GM19099 (cell line): ENCODE results near the gene DPP6.

Experiments
- POLR2A ChIP-seq: IDR thresholded peaks from 3 replicates; pipeline ENCODE4 v1.6.1; 2011; ENCODE audit warnings: low read depth; ENCODE audit not compliant: insufficient read length; ENCODE audit errors: extremely low read depth

Gene DPP6

DNA sequence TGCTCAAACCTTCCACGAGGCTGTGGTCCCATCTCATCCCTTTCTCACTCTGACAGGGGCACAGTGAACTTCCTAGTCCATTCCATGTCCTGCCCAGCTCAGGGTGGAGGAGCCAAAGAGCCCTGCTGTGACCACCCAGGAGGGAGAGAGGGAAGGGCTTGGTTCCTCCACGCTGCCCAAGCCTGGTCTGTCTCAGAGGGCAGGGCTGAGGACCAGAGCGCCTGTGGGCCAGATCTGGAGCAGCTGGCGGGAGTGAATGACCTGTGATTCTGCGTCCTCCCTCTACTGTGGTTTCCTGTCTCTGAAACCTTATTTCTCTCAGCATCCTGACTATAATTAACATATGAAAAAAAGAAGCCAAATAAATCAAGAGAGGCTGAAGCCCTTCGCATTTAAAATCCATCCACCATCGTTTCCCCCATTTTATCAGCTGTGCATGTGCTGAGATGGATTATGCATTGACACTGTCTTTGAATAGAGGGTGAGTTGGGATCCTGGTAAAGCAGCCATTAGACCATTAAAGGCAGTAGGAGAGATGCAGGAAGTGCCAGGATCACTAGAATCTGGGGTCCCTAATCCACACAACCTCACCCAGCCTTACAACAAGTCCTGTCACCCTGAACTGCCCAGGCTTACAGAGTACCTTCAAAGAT lies 165.6 kb downstream of the DPP6 start:
- no peak for TF ChIP-seq POLR2A

DNA sequence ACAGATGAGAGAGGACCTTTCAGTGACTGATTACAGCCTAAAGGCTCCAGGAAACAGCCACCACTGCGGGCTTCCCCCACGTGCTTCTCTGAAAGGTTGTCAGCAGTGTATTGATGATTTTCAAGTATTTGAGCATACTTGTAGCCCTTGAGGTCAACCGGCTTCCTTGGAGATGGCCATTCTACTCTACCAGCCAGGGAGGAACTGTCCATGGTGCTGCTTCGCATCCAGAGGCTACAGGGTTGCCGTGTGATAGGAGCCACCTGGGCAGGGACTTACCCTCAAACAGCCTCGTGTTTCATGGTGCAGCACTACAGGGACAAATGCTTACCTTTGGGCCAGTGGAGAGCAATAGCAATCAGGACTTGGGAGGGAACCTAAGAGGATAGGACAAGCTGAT lies 179.5 kb downstream of the DPP6 start:
- no peak for TF ChIP-seq POLR2A

DNA sequence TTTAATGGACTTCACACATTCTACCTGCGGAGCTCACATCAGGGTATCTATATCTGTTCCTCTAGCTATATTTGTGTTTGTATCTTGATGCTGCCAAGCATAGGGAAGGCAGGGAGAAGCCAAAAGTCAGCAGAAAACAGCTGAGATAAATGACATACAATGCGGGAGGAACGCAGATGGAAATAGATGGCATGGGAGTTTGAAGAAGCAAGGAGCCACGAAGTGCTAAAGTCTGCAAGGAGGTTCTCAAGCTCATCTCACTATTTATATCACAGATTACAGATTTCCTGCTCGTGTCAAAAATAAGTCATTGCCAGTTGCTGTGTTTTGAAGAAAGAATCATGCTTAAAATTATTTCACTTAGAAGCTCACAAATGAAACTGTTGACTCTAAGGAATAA lies 180.5 kb downstream of the DPP6 start:
- no peak for TF ChIP-seq POLR2A

DNA sequence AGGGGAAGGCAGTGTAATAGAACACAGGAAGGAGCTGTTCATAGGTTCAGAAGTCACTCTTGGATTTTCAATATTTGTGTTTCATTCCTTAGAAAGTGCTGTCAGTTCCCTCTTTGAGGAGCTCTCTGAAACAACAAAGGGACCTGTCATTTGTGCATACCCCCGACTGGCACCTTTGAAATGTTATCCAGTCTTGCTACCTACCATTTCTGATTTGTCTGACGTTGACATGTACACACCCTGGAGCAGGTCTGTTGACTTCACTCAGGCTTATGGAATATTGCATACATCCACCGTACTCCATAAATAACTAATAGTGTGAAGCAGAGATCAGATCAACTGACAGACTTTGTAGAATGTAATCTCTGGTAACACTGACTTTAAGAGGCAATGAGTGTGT lies 189.8 kb downstream of the DPP6 start:
- TF ChIP-seq POLR2A = no peak

DNA sequence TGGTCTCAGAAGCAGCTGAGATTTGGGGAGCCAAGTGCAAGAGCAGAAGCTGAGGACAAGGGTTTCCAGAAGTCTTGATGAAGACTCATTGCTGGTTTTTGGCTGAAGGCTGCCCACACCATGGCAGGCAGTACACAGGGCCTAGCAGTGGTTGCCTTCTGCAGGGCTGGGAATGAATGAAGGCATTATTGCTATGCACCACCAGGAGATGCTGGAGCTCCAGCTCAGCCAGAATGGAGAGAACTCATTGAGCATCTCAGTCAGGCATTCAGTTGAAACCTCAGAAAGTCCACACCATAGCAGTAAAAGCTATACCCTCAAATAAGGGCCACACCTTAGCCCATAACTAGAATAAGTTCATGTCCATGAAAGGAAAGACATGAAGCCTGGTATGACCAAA lies 190.5 kb downstream of the DPP6 start:
- TF ChIP-seq POLR2A = no peak

- TF ChIP-seq POLR2A = no peak
Observed at GRCh38 chr7:154252046-154252445, 199.8 kb downstream of the DPP6 start.

GRCh38 chr7:154253810-154254209 lies 201.6 kb downstream of the DPP6 start:
- TF ChIP-seq POLR2A = no peak

DNA sequence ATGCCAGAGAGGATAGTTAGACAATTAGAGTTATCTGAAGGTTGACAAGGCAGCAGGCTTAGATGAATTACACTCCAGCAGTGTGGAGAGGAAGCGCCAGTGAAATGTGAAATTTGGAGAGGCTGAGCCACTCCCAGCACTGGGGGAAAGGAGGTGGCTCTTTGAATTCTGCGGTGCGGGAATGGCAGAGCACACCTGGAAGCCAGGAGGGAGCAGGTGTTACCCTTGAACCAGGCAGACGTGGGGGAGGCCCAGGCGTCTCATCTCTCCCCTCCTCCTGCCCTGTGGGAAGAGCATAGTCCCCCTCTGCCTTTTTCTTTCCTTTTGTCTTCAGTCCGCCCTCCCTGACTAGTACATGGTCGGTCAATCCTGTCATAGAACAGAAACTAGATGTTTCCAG lies 203.1 kb downstream of the DPP6 start:
- TF ChIP-seq POLR2A = no peak

DNA sequence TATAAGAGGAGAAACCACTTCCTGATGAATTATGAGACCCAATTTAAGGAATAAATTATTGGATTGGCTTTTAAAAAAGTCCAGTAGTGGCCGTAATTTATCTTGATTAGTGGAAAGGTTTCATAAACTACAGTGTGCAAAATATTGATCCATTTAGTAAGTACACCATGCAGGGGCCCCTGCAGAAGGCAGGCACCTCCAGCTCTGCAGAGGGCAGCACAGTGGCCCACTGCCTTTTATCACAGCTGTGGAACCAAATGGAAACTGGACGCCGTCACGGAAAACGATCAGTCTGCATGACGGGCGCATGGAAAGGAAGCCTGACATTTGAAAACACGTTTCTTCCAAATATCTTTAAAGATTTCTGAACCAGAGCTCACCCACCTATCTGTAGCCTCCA lies 204.0 kb downstream of the DPP6 start:
- TF ChIP-seq POLR2A = no peak

DNA sequence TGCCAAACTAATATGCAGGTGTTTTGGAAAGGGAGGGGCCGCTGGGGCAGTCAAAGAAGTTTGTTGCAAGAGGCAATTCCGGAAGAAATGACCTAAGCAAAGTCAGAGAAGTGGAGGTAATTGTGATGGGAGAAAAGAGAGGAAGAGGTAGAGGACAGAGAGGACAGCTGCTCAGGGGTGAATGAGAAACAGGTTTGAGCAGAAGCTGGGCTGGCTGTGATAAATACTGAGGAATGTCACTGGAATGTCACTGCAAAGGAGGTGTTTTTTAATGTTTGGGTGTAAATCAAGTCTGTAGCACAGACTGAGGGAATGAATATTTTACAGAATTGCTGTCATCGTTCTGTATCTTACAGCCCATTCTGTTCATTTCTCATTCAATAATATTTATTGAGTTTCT lies 207.2 kb downstream of the DPP6 start:
- TF ChIP-seq POLR2A = no peak

- TF ChIP-seq POLR2A = no peak
Observed at GRCh38 chr7:154287356-154287755, 235.2 kb downstream of the DPP6 start.

DNA sequence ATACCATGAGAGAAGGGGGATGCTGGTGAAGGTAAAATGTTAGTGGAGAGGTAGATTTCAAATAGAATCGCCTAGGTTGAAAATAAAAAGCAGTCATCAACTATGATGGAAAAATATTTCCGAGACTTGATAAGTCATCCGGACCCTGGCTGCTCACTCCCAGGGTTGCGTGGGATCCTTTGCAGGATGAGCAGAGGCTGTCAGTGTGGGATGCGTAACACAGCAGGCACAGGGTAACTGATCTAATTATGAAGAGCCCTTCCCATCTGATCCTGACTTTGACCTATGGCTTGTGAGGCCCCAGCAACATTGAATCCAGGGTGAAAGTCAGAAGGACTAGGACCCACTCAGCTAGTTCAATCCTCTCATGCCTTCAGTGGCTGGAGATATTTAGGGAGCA lies 236.9 kb downstream of the DPP6 start:
- TF ChIP-seq POLR2A = no peak

DNA sequence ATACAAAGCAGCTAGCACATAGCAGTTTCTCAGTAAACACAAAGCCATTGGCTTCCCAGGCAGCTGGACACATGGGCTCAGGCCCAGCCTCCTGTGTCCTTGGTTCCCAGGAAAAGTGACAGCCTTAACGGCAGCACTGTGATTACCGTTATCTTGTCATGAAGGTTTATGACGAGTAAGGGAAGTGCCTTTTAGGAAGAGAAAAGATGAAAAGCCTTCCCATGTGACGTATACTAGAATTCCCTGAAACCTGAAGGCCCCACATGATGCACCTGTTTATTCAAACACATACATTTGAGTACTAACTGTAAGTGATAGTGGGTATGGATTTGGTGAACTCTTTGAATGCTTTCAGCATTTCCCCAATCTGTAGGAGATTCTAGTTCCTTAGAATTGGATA lies 244.2 kb downstream of the DPP6 start:
- TF ChIP-seq POLR2A = no peak

DNA sequence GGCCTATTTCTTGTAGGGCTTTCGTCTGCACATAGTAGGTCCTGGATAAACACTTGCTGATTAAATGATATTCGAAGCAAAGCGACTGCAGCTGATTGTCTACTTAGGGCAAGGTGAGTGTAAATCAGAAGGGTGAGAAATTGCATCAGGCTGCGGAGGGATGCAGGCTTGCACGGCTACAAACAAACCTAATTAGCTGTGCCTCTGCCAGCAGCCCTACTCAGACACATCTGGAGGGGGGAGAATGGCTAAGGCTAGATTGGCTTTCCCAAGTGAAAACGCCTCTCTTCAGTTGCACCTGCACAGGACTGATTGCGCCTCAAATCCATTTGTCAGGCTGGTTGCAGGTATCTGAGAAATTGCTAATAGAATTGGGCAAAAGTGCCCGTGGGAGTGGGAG lies 247.5 kb downstream of the DPP6 start:
- TF ChIP-seq POLR2A = no peak

DNA sequence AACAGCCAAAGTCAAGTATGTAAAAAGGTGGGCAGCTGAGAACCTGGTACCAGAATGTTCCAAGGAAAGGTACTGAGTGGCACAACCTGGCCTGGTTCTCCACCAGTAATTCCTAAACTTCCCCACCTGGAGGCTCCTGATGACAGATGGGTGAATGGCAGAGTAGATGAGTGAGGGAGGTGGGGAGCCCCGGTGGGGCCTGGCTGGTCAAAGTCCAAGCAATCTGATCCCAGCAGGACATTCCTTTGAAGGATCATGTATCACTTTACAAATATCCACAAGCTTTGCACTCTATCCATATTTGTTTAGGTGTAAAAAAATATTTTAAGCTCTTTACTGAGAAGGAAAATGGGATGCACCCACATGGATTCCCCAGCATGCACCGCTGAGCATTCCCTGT lies 250.2 kb downstream of the DPP6 start:
- TF ChIP-seq POLR2A = no peak

GRCh38 chr7:154304231-154304630 lies 252.0 kb downstream of the DPP6 start:
- no peak for TF ChIP-seq POLR2A

DNA sequence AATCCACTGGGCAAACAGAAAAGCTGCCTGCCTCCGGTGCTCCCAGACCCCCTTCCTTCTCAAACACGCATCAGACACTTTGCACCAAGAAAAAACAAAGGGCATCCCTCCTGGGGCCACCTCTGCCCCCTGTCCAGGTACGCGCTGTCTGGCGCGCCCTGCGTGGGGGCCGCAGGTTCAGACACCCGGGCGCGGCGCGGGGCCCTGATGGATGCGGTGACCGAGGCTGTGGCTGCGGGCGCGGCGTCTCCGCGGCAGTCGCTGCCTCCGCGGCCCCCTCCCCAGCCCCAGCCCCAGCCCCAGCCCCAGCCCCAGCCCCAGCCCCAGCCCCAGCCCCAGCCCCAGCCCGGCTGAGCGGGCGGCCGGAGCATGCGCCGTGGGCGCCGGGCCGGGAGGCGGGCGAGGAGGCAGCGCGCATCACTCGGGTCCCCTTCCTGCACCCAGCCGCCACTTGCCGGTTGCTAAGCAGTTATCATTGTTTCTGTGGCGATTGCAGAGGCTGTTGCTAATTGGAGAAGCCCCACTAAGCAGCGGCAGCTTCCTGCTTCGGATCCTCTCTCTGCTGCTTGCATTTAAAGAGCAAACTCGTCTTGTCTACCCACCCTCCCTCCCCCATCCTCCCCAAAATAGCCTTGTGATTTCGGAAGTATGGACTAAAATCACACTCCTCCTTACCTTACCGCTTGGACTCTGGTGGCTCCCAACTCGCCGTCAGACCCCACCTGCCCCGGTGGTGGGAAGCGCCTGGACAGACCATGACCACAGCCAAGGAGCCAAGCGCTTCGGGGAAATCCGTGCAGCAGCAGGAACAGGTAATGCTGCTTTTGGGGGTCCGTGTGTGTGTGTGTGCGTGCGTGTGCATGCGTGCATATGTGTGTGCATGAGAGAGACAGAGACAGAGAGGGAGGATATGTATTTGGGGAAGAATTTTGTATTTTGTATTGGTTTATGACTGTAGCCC lies 252.8 kb downstream of the DPP6 start:
- no peak for TF ChIP-seq POLR2A

DNA sequence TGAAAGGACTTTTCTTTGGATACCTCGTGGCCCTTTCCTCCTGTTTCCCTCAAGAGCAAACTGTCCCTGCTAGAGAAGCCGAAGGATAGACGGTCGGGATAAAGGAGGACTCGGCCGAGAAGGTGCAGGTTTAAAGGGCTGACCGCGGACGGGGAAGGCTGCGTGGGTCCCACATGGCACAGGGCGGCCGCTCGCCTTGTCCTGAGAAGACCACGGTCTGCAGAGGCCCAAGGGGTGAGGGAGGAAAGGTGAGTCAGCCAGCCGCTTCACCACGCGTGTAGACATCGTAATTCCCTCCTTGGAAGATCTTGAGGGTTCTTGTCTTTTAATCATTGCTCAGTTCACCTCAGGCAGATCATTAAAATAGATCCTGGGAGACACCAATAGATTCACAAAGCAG lies 253.8 kb downstream of the DPP6 start:
- TF ChIP-seq POLR2A = no peak
